ENCODE data around the gene GAA. TPM values are rescaled to one million over a fixed set of nuclear protein-coding genes. Genes with fewer than 3 reads are reported as not detected.
A peak's percentile ranks its signal among the peaks of the same experiment; 100 is the strongest.

GAA gene
- polyA plus RNA-seq, 1 of the 3 experiments (the other 2 are of a cell fraction), result 27.3 TPM

- POLR2A ChIA-PET, result interaction anchor here (0.6 kb wide), 2 partner anchors 61 to 206 kb away, joined by 3 read pairs; no protein-coding TSS in a partner anchor
- Histone ChIP-seq H3K27ac (ENCODE audit: low read depth in 2 of 2, low read length in 1 of 2) (peak overlapping the region in 1 of 2 experiments; percentile 60; a peak in 2 of 4 replicates), H3K4me1 (ENCODE audit: control insufficient read depth in 1 of 2, insufficient read depth in 2 of 2, low read depth in 1 of 2, low read length in 1 of 2) (peaks cover 0 to 21% of the 10 kb centered on the region in 2 experiments; a peak in 2 of 4 replicates), H3K27me3 (ENCODE audit: insufficient read depth) (no peaks in the 10 kb centered on the region), H3K4me2 (no peak overlapping the region), H2AFZ (ENCODE audit: low read depth) (no peak overlapping the region), H4K20me1 (ENCODE audit: insufficient read depth) (no peaks in the 10 kb centered on the region), H3K79me2 (ENCODE audit: insufficient read depth) (peaks cover 7% of the 10 kb centered on the region), H3K4me3 (ENCODE audit: low read depth in 2 of 2, low read length in 1 of 2) (no peak overlapping the region), H3K9me3 (no peaks in the 10 kb centered on the region), H3K9me2 (no peaks in the 10 kb centered on the region), H3F3A (replicated peaks; ENCODE audit: insufficient read depth) (no peaks in the 10 kb centered on the region), H3K36me3 (replicated peaks in 1 of 2; ENCODE audit: control insufficient read depth in 1 of 2, insufficient read depth in 2 of 2, low read length in 1 of 2) (no peaks in the 10 kb centered on the region), H3K9ac (no peak overlapping the region)
- CTCF ChIA-PET, result interaction anchor here (7.8 kb wide), 1 partner anchor 15 kb away, joined by 86 read pairs; no protein-coding TSS in a partner anchor
- TF ChIP-seq SMC3 (IDR thresholded peaks at IDR 0.05; ENCODE audit: low read depth, low read length) (no peak), YY1 (IDR thresholded peaks at IDR 0.05; ENCODE audit: low read depth) (no peak), MEF2A (IDR thresholded peaks at IDR 0.05; ENCODE audit: borderline replicate concordance, low read depth) (no peak), TEAD4 (IDR thresholded peaks at IDR 0.05; ENCODE audit: borderline replicate concordance, insufficient read depth) (no peak), GABPA (IDR thresholded peaks at IDR 0.05; ENCODE audit: low read depth) (no peak), TAF1 (IDR thresholded peaks at IDR 0.05; ENCODE audit: borderline replicate concordance, low read depth, low read length) (no peak), RXRA (IDR thresholded peaks at IDR 0.05; ENCODE audit: borderline replicate concordance, low read depth) (no peak), RFX5 (IDR thresholded peaks at IDR 0.05; ENCODE audit: low read length) (no peak), PBX3 (IDR thresholded peaks at IDR 0.05) (no peak)
- TF ChIP-seq, protein P1, sequence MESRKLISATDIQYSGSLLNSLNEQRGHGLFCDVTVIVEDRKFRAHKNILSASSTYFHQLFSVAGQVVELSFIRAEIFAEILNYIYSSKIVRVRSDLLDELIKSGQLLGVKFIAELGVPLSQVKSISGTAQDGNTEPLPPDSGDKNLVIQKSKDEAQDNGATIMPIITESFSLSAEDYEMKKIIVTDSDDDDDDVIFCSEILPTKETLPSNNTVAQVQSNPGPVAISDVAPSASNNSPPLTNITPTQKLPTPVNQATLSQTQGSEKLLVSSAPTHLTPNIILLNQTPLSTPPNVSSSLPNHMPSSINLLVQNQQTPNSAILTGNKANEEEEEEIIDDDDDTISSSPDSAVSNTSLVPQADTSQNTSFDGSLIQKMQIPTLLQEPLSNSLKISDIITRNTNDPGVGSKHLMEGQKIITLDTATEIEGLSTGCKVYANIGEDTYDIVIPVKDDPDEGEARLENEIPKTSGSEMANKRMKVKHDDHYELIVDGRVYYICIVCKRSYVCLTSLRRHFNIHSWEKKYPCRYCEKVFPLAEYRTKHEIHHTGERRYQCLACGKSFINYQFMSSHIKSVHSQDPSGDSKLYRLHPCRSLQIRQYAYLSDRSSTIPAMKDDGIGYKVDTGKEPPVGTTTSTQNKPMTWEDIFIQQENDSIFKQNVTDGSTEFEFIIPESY (IDR thresholded peaks at IDR 0.05; ENCODE audit: borderline replicate concordance, low read depth), result no peak
- 83% methylated on average over 17 of the region's 17 CpGs for WGBS (ENCODE audit: low lambda C conversion rate)
- no peak for DNase-seq
These were observed 4.2 kb upstream of the GAA start for GRCh38 chr17:80097127-80097621.

DNA sequence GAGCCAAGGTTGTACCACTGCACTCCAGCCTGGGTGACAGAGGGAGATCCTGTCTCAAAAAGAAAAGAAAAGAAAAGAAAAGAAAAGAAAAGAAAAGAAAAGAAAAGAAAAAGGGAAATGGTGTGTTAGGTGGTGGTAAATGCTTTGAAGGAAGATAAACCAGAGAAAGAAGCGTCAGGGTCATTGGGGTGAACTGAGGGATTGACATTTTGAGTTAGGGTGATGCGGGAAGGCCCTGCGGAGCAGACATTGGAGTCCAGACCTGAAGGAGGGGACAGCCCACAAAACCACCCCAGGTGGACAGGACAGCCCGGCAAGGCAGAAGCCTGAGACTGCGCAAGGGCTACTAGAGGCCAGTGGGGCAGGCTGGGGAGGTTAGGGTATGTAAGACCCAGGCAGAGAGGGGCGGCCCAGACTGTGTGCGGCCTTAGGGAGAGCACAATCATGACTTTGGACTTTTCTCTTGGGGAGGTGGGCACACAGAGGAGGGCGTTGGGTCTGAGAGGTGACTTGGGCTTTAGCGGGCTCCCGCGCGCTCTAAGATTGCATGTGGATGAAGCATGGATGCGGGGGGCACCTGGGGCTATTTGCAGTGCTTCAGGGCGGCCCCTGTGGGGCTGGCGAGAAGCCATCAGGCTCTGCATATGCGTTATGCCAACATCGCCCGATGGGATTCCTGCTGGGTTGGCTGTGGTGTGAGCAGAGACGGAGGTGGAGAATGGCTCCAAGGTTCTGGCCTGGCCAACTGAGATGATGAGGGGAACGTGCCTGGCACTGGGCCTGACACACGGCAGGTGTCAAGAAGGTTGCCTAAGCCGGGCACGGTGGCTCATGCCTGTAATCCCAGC lies 3.3 kb upstream of the GAA start:
- Histone ChIP-seq H3K27me3 (ENCODE audit: insufficient read depth) (no peaks in the 10 kb centered on the region), H3F3A (replicated peaks; ENCODE audit: insufficient read depth) (no peaks in the 10 kb centered on the region), H4K20me1 (ENCODE audit: insufficient read depth) (no peaks in the 10 kb centered on the region), H3K9ac (no peak overlapping the region), H3K9me2 (no peaks in the 10 kb centered on the region), H3K36me3 (replicated peaks in 1 of 2; ENCODE audit: control insufficient read depth in 1 of 2, insufficient read depth in 2 of 2, low read length in 1 of 2) (no peaks in the 10 kb centered on the region), H3K79me2 (ENCODE audit: insufficient read depth) (peaks cover 8% of the 10 kb centered on the region), H3K4me2 (no peak overlapping the region), H3K4me3 (ENCODE audit: low read depth in 2 of 2, low read length in 1 of 2) (no peak overlapping the region), H3K27ac (ENCODE audit: low read depth in 2 of 2, low read length in 1 of 2) (no peak overlapping the region), H3K9me3 (no peaks in the 10 kb centered on the region), H3K4me1 (ENCODE audit: control insufficient read depth in 1 of 2, insufficient read depth in 2 of 2, low read depth in 1 of 2, low read length in 1 of 2) (peaks cover 0 to 29% of the 10 kb centered on the region in 2 experiments; a peak in 2 of 4 replicates), H2AFZ (ENCODE audit: low read depth) (no peak overlapping the region)
- 85% methylated on average over 21 of the region's 23 CpGs for WGBS (ENCODE audit: low lambda C conversion rate)
- no peak for DNase-seq
- POLR2A ChIA-PET, result no interaction called here
- CTCF ChIA-PET, result interaction anchor here (7.8 kb wide), 1 partner anchor 15 kb away, joined by 86 read pairs; no protein-coding TSS in a partner anchor
- TF ChIP-seq USF1 (IDR thresholded peaks at IDR 0.05; ENCODE audit: borderline replicate concordance, low read depth) (no peak), RFX5 (IDR thresholded peaks at IDR 0.05; ENCODE audit: low read length) (no peak)
- TF ChIP-seq, protein P2, sequence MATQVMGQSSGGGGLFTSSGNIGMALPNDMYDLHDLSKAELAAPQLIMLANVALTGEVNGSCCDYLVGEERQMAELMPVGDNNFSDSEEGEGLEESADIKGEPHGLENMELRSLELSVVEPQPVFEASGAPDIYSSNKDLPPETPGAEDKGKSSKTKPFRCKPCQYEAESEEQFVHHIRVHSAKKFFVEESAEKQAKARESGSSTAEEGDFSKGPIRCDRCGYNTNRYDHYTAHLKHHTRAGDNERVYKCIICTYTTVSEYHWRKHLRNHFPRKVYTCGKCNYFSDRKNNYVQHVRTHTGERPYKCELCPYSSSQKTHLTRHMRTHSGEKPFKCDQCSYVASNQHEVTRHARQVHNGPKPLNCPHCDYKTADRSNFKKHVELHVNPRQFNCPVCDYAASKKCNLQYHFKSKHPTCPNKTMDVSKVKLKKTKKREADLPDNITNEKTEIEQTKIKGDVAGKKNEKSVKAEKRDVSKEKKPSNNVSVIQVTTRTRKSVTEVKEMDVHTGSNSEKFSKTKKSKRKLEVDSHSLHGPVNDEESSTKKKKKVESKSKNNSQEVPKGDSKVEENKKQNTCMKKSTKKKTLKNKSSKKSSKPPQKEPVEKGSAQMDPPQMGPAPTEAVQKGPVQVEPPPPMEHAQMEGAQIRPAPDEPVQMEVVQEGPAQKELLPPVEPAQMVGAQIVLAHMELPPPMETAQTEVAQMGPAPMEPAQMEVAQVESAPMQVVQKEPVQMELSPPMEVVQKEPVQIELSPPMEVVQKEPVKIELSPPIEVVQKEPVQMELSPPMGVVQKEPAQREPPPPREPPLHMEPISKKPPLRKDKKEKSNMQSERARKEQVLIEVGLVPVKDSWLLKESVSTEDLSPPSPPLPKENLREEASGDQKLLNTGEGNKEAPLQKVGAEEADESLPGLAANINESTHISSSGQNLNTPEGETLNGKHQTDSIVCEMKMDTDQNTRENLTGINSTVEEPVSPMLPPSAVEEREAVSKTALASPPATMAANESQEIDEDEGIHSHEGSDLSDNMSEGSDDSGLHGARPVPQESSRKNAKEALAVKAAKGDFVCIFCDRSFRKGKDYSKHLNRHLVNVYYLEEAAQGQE (IDR thresholded peaks at IDR 0.05; ENCODE audit: low read depth, low read length), result no peak
- TF ChIP-seq, protein P3, sequence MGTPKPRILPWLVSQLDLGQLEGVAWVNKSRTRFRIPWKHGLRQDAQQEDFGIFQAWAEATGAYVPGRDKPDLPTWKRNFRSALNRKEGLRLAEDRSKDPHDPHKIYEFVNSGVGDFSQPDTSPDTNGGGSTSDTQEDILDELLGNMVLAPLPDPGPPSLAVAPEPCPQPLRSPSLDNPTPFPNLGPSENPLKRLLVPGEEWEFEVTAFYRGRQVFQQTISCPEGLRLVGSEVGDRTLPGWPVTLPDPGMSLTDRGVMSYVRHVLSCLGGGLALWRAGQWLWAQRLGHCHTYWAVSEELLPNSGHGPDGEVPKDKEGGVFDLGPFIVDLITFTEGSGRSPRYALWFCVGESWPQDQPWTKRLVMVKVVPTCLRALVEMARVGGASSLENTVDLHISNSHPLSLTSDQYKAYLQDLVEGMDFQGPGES (IDR thresholded peaks at IDR 0.05; ENCODE audit: low read depth, low read length), result no peak
